Stimulated activated naive CD4-positive, alpha-beta T cell (primary cell): Measurements from ENCODE around the gene HMX1.
A peak's percentile ranks its signal among the peaks of the same experiment; 100 is the strongest.

Experiments
- DNase-seq, 6 experiments: peaks; one replicate each; lab custom pipeline; 2025; lab: John Stamatoyannopoulos, UW

HMX1 gene

DNA sequence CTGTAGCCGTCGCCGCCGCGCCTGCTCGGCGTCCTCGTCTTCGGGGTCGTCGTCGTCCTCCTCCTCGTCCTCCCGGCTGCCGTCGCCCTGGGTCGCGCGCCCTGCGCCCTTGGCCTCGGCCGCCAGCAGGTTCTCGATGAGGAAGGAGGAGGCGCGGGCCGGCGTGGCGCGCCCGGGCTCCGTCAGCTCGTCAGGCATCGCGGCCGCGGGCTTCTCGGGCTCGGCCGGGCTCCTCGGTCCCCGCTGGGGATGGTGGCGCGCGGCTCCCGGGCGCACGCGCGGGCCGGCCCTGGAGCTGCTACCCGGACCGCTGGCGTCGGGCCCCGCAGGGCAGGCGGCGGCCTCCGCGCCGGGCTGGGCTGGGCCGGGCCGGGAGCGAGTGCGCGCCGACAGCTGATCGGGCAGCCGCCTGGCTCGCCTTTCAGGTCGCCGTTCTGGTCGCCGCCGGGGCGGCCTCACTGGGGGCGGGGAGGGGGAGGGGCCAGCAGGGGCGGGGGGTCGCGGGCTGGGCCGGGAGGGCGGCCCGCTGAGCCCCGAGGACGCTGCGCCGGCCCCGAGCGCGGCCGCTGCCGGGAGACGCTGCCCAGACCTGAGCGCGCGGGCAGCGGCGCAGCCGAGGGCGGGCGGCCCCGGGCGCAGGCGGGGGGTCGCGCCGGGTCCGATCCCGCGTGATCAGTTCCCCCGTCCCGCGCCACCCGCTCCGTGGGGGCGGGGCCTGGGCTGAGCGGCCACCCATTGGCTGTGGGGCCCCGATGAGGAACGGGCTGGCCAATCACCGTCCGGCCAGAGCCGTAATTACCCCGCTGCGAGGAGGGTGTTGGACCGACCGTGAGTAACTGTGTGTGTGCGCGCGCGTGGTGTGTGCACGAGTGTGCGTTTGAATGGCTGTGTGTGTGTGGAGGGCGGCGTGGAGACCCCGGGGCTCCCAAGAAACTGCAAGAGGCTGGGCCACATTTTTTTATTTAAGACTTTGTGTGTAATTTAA is at the start of gene HMX1:
HMX1 (minus strand) TSS at position 423 of the 985 bp plus-strand sequence; CDS start at position 198, 225 bp downstream.
- no peak for DNase-seq

DNA sequence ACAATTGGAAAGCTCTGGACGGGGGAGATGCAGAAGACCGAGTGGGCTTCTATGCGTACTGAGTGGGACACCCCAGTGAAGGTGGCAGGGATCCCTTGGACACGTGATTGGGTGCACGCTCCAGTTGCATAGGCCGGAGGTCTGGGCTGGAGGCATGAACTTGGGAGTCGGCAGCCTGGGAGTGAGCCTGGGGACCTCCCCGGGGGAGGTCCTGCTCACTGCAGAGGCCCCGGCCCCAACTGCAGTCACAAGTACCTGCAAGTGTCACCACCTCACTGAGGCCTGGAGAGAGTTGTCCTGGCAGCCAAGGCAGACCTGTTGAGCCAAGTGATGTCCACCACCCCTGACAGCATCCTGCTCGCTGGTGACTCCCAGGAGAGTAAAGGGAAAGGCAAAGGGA is 49.3 kb upstream of the HMX1 start:
- no peak for DNase-seq

DNA sequence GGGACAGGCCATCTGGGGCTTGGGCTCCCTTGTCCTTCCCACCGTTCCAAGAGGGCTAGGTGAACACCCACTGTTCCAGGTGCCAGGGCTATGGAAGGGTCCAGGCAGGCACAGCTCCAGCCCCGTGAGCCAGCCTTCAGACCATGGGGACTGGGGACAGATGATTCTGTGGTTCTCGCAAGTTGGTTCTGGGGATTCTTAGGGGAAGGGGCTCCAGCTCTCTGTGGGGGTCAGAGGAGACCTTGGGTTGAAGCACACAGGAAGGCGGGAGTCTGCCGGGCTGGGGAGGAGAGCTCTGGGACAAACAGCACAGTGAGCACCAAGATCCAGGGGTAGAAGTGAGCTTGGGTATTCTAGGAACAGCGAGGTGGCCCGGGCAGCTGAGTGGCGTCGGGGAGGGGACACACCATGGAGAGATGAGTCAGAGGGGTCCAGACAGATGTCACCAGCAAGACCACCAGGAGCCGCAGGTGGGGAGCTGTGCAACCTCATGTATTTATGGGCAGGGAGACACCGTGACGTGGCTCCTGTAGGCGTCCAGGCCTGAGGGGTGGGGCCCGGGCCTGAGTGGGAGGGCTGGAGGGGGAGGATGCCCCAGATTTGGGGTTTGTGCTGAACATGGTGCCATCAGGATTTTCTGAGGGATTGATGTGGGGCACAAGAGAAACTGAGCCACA is 48.8 kb upstream of the HMX1 start:
- DNase-seq = no peak

DNA sequence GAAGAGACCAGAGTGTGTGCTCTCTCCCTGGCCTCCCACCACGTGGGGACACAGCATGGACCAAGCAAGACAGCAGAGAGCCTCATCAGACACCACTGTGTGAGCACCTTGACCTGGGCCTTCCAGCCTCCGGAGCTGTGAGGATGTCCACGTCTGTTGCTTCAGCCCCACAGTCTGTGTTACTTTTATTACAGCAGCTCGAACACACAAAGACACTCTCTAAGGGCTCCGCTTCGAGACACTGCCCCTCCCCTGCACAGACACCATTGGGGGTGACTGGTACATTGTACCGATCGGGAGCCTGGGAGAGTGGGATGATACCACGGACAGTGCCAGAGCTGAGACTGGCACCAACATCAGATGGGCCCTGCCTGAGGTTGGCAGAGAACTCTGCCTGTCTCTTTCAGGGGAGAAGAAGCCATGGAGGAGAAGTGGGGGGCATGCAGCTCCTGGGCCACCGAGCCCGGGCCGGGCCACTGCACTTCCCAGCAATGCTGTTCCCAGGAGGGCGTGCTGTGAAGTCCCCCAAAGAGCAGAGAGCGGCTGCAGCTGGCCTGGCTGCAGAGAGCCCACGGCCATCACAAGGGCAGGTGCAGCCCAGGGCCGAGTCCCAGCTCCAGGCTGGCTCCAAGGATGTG is 48.1 kb upstream of the HMX1 start:
- no peak for DNase-seq

DNA sequence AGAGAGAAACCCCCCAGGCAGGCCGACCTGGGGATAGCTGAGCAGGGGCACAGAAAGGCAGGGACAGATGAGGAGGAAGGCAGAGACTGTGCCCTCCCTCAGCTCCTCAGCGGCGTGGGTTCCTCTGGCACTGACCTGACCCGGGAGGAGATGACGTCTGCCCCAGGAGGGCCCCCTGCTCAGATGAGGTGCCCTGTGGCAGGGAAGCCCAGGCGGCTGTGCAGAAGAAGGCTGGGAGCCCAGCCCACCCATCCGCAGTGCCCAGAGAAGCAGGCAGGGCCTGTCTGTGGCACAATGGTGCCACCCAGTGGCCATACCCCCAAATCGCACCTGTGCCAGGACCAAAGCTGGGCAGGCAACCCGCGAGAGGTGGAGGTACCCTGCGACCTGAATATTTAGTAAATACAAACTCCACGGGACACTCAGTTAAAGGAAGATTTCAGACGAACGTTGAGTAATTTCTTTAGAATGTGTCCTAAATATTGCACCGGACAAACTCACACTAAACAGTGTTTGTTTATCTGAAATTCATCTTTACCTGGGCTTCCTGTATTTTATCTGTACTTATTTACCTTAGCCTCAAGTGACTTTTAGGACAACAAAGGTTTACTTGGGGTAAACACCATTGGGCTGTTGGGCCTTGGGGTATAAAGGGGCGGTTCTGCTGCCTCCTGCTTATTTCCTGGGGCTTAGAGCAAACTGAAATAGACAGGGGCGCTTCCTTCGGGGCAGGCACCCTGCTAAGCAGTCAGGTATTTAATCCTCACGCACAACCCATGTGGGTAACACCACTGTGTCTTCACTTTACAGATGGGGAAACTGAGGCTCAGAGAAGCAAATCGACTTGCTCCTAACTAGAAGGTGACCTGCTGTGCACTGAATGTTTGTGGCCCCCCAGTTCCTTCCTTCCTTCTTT is 46.5 kb upstream of the HMX1 start:
- peak in 4 of 6 experiments; percentile 23 to 43 (median 31) for DNase-seq

DNA sequence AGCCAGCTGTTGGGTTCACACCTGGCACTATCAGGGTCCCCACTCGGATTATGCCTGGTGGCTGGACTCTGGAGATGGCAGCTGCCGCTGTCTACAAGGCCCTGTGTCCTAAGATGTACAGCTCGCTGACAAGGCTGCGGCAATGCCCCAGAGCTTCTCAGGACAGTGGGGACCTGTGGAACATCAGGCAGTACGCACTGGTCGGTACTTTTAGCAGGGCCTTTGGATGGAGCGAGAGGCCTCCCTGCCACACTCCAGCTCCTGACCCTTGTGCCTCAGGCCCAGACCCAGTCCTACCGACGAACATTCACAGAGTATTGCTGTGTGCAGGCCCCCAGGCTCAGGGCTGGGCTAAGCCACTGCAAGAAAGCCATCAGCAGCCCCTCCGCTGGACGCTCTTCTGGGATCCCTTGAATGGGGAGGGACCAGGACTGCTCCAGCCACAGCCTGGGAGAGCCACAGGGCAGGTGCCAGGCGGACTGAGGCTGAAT is 45.7 kb upstream of the HMX1 start:
- DNase-seq = no peak

DNA sequence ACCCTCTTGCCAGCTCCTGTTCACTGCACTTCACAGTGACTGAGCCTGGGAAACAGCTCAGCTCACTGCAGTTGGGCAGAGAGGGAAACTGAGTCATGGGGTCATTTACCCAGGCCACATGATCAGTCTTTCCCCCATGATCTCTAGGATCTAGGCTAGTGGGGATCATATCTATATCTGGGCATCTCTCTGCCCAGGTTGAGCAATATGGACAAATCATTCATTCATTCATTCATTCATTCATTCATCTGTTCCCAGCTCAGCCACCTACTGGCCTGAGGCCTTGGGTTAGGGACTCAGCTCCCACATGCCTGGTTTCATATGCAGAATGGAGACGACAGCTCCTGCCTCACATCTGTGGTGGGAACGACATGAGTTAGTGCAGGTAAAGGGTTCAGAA is 45.3 kb upstream of the HMX1 start:
- DNase-seq = no peak

DNA sequence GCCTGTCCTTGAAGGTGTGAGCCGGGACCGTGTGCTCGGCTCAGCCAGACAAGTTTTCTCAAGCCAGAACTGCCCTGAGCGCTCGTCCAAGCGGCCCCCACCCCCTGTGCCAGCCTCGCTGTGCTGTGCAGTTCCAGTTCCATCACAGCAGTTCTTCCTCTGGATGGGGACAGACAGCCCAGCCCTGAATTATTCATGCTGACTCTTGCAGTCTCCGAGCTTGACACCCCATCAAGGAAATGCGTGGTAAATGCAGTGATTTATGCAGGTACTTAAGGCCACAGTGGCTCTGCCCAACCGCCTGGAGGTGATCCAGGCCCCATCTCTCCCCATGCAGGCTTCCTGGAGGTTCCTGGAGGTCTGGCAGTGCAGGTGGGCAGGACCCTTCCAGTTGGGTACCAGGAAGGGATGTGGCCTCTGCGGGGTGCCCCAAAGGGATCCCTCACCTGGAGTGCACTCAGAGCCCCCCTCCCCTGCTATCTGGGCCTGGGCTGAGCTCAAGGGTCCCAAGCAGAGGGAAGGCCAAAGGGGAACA is 44.8 kb upstream of the HMX1 start:
- no peak for DNase-seq

DNA sequence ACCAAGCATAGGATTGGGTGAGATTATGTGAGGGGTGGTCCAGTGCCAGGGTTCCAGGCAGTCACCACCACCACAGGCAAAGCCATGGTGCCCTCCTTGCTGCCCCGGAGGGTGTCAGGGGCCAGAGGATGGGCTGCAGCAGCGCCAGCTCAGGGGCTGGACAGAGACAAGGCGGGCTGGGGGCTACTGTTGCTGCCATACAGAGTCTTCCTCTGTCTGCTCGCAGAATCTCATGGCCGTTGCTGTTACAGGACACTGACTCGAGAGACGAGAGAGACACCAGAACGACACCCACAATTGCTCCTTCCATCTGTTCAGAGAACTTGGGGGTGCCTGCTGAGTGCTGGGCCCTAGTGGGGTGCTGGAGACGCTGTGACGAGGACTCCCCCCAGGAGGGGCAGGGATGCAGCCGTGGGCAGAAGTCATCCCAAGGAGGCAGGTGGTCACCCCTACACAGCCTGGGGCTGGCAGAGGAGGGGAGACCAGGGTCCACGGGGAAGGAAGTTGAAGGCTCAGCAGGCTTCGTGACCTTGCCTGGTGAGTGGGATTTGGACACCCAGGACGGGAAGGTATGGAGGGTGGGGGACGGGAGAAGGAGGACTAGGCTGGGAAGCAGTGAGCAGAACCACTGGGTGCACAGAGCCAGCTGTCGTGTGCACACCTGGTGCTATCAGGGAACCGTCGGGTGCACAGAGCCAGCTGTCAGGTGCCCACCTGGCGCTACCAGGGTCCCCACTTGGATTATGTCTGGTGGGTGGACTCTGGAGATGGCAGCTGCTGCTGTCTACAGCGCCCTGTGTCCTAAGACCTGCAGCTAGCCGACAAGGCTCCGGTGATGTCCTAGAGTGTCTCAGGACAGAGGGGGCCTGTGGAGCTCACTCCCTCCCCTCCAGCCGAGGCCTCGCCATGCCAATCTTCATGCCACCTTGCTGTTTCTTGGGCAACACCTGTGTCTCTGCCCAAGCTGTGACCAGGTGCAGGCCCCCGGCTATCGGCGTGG is 43.9 kb upstream of the HMX1 start:
- no peak for DNase-seq

DNA sequence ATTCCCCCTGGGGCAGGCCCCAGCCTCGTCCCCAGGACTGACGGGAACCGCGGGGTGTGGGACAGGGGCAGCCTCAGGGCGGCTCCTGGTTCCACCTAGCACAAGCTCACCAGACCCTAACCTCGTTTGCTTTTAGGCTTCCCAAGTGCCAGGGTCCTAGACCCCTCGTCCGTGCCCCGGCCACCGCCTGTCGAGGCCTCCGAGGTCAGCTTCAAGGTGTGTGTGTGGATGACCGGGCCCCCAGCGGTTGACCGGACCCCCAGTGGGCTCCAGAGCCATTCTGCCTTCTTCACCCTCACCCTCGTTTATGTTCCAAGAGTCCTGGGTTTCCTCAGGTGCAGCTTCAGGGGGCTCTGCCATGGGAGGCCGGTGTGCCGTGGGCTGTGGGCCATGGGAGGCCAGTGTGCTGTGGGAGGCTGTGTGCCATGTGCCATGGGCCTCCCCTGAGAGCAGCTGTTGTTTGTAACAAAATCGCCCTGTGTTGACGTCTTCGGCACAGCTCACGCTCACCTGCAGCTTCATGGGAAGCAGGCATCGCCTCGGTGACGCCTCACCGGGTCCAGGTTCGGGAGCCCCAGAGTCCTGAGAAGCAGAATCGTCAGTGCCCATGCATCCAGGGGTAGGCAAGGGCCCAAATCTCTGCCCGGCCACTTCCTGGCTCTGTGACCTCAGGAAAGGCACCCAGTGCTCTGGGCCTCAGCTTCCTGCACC is 43.0 kb upstream of the HMX1 start:
- DNase-seq = no peak

DNA sequence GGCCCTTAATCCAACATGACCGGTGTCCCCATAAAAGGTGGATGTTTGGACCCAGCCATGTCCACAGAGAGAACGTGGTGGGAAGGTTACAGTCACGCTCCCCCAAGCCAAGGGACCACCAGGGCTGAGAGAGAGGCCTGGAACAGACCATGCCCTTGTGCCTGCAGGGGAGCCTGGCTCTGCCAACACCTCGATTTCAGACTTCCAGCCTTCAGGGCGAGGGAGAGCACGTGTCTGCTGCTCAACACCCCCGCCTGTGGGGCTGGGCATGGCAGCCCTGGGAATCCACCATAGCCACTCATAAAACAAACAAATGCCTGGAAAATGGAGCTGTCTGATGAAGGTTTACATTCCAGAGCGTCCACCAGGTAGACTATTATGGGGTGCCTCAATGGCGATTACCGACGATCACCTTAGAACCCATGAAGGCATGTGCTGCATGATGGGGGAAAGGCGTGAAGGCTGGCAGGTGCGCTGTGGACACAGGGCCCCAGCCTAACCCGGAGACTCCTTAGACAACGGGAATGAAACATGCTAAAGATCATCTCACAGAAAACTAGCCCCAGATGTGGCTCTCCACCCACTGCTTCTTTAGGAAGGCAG is 42.3 kb upstream of the HMX1 start:
- no peak for DNase-seq

DNA sequence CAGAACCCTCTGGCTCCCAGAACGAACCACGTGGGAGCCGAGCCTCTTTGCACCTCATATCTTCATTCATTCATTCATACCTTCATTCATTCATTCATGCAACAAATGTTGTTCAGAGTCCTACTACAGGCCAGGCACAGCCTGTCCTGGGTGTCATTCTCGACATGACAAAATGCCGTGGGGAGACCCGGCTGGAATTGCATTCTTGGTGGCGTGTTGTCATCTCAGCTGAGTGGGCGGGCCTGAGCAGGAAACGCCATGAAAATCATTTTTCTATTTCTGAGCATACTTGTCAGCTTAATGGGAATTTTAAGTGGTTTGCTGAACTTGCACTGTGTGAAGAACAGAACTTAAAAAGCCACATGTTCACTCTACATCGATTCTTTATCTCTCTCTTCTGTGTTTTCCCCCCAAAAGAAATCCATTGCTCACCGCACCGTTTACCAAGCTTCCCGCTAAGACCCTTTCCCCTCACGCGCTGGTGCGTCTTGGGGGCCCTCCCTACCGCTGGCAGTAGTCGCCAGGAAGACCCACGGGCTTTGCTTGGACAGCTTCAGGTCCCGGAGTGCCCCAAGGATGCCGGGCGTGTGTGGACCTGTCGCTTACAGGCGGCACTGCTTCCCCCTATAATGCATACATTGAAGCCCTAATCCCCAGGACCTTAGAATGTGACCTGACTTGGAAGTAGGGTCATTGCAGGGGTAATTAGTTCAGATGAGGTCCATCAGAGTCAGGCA is 41.6 kb upstream of the HMX1 start:
- no peak for DNase-seq

DNA sequence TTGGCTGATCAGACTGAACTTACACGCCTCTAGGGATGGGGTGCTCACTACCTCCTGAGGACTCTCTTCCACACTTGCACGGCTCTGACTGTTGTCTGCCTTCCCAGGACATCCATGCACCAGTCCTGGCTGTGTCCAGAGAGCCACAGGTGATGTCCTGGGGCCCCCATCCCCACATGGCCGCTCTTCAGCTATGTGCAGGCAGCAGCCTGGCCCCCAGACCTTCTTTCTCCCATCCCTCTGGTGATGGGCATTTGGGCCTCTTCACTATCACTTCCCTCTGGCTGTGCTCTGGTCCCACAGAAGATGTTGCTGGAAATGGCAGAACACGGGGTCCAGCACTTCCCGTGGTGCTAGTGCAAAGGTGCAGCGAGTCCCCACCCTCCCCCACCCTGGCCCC is 40.9 kb upstream of the HMX1 start:
- no peak for DNase-seq

DNA sequence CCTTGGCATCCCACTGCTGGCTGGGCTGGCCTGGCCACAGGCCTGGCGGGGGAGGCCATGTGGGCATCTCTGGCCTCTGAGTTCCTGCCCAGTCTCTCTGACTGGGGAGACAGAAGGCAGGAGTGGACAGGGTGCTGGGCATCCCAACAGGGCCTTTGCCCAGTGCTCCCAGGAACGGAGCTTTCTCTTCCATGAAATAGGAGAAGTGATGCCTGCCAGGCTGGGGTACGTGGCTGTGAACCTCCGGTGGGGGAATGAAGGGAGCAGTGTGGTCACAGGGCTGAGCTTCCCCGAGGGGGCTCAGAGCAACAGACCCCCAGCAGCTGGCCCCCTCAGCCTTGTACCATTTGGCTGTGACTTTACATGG is 40.4 kb upstream of the HMX1 start:
- DNase-seq = no peak

DNA sequence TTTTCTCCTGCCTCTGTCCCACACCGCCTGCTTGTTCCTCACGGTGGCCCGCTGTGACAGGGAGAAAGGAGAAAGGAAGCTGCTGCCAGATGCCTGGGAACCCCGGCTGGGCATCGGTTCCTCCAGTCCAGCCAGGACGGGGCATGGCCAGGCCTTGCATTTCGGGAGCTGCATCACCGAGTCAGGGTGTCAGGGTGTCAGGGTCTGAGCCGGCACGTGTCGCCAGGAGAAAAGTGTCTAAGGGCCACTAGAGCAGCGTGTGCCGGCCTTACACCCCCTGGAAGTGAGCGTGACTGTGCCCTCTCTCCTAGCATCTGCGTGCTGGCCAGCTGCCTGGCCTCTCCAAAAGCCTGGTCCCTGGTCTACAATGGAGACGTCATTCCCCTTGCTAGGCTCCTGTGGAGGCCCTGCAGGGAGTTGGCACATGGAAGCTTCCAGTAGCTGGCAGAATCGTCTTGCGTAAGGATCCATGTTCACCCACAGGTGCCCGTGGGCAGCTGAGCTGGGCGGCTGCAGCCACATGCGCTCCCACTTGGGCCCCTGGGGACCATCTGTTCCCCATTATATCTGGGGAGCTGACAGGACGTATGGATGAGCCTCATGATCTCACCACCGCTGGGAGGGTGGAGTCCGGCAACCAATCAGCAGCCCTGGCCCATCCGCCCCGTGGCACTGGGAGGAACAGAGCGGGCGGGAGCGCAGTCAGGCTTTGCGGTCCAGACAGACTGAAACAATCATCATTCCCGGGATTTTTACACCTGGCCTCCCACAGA is 39.9 kb upstream of the HMX1 start:
- DNase-seq = no peak

DNA sequence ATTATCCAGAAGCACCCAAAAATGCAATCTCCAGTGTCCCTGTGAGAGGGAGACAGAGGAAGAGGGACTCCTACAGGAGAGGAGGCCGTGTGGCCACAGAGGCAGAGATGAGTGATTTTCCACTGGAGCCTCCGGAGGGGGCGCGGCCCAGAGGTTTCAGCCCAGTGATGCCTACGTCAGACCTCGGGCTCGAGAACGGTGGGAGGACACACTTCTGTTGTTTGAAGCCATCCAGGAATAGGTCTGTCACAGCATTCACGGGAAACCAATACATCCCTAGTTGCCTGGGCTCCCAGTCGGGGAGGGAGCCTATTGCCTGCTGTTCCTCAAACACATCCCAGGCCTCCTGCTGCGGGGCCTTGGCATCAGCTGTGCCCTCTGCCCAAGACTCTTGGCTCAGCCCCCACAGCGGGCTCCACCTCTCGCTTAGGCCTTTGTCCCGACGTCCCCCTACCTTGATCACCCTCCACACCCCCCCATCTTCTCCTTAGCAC is 39.2 kb upstream of the HMX1 start:
- DNase-seq = no peak

DNA sequence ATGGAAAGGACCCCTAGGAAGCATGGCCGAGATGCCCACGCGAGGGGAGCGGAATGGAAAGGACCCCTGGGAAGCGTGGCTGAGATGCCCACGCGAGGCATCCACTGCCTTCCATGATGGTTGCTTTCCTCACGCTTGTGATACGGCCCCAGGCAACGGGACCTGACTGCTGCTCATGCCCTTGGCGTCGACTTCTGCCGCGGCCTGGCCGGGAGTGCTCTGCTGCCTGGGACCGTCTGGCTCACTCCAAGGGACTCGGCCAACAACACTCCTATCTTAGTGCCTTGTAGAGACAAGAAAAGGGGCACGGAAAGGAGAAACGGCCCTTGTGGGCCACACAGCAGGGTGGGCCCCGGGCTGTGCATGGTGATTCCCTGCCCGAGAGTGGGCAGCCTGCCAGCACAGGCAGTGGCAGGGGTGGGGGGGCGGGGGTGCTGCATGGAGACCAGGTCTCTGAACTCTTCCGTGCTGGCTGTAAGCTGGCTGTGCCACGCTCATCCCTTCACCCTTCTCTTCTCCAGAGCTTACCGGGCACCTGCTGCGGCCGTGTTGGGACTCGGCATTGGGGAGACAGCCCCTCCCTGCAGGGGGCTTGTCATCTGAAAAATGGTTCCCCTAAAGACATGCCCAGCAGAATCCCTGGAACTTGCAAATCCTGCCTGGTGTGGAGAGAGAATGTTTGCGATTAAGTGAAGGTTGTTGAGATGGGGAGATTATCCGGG is 38.6 kb upstream of the HMX1 start:
- no peak for DNase-seq
